Endothelial cell (in vitro differentiated cells): ENCODE measurements around the gene KIF5C. TPM values are rescaled to one million over a fixed set of nuclear protein-coding genes. Genes with fewer than 3 reads are reported as not detected.

Experiments used
- DNase-seq: peaks from one replicate; pipeline ENCODE4 v3.0.0; 2021; ENCODE audit warnings: low spot score
- H3K27ac Mint-ChIP-seq: one replicate; pipeline ENCODE4 v1.8.0; 2021; ENCODE audit warnings: mixed read lengths, inconsistent platforms; ENCODE audit not compliant: unreplicated experiment
- H3K27me3 Mint-ChIP-seq: one replicate; pipeline ENCODE4 v1.8.0; 2021; ENCODE audit warnings: mild to moderate bottlenecking, moderate library complexity, mixed read lengths, inconsistent platforms; ENCODE audit not compliant: unreplicated experiment
- H3K36me3 Mint-ChIP-seq: one replicate; pipeline ENCODE4 v1.8.0; 2021; ENCODE audit warnings: mild to moderate bottlenecking, low read depth, mixed read lengths, inconsistent platforms; ENCODE audit not compliant: unreplicated experiment
- H3K4me1 Mint-ChIP-seq: one replicate; pipeline ENCODE4 v1.8.0; 2021; ENCODE audit warnings: mild to moderate bottlenecking, mixed read lengths, inconsistent platforms; ENCODE audit not compliant: unreplicated experiment
- H3K4me3 Mint-ChIP-seq: one replicate; pipeline ENCODE4 v1.8.0; 2021; ENCODE audit warnings: mild to moderate bottlenecking, mixed read lengths, inconsistent platforms; ENCODE audit not compliant: unreplicated experiment
- H3K9me3 Mint-ChIP-seq: one replicate; pipeline ENCODE4 v1.8.0; 2021; ENCODE audit warnings: mixed read lengths, inconsistent platforms; ENCODE audit not compliant: unreplicated experiment
- total RNA-seq: library from RNA; stranded (reverse); fragmentation: NEBNext Ultra II Directional; extraction: Animal tissue kit (Norgen Biotek cat#: 25700); gene quantifications from one replicate; pipeline ENCODE4 v1.2.1, GENCODE V29; 2021; ENCODE audit not compliant: unreplicated experiment
- TF ChIP-seq, protein P1 (sequence below): fragments of 200-600 bp; sonication (generic); IDR thresholded peaks from one replicate; pipeline ENCODE4 v1.5.0; 2021; ENCODE audit warnings: antibody characterized with exemption; ENCODE audit not compliant: unreplicated experiment

The KIF5C gene
- total RNA-seq, 1 donor from 2014 or later, result 50.6 TPM

DNA sequence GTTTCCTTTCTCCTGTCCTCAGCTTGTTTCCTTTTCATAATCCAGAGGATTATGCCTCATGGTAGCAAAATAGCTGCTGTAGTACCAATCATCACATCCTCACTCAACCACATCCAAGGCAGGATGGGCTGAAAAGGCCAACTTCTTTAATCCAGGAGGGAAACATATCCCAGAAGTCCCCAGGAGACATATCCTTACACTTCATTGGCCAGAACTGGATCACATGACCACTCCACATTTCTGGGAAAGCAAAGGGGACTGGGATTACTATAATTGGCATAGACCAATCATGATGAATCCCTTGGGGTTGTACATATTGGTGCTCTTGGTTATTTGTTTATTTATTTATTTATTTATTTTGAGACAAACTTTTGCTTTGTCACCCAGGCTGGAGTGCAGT, 109.4 kb downstream of the KIF5C start:
- peaks cover 36% of the 10 kb centered on the region for H3K36me3 Mint-ChIP-seq
- H3K9me3 Mint-ChIP-seq, result no peaks in the 10 kb centered on the region
- no peak for DNase-seq
- TF ChIP-seq, protein P1, sequence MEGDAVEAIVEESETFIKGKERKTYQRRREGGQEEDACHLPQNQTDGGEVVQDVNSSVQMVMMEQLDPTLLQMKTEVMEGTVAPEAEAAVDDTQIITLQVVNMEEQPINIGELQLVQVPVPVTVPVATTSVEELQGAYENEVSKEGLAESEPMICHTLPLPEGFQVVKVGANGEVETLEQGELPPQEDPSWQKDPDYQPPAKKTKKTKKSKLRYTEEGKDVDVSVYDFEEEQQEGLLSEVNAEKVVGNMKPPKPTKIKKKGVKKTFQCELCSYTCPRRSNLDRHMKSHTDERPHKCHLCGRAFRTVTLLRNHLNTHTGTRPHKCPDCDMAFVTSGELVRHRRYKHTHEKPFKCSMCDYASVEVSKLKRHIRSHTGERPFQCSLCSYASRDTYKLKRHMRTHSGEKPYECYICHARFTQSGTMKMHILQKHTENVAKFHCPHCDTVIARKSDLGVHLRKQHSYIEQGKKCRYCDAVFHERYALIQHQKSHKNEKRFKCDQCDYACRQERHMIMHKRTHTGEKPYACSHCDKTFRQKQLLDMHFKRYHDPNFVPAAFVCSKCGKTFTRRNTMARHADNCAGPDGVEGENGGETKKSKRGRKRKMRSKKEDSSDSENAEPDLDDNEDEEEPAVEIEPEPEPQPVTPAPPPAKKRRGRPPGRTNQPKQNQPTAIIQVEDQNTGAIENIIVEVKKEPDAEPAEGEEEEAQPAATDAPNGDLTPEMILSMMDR, result no peak
- H3K27ac Mint-ChIP-seq, result no peak overlapping the region
- no peaks in the 10 kb centered on the region for H3K27me3 Mint-ChIP-seq
- no peak overlapping the region for H3K4me3 Mint-ChIP-seq
- H3K4me1 Mint-ChIP-seq, result peaks cover 8% of the 10 kb centered on the region

DNA sequence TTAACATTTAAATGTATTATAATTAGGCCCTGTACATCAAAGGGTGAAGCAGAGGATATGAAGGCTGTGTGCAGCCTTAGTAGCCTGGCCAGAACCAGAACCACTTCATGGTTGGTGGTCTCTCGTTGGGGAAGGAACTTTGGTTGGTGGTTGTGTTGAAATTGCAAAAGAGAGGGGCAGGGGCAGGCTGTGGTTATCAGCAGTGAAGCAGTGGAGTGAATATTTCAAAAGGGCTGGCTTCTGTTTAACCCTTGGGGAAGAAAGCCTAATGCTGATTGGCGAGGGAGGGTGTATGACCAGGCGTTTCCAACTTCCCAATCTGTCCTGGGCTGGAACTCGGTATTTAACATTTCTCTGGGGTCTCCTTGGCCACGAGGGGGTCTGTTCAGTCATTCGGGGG, 112.3 kb downstream of the KIF5C start:
- no peak overlapping the region for H3K27ac Mint-ChIP-seq
- H3K9me3 Mint-ChIP-seq, result no peaks in the 10 kb centered on the region
- H3K27me3 Mint-ChIP-seq, result no peaks in the 10 kb centered on the region
- TF ChIP-seq, protein P1, result no peak
- H3K4me3 Mint-ChIP-seq, result no peak overlapping the region
- peaks cover 20% of the 10 kb centered on the region for H3K36me3 Mint-ChIP-seq
- no peaks in the 10 kb centered on the region for H3K4me1 Mint-ChIP-seq
- DNase-seq, result no peak

DNA sequence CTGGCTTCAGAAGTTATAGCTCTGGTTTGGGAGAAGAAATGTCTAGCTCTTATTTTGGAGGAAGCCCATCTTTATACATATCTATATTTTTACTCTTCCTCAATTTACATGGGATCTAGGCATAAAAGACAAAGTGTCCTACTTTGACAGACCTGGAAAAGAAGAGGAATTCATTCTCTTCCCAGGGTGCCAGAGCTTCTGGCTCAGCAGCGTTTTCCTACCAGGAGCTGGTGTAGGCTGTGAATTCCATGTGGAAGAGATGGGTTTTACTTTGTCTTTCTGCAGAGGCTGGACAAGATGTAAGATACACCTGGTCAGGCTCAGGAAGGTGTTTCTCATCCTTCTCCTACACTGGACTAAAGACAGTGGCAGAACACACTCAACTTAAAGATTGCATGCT, 113.3 kb downstream of the KIF5C start:
- H3K36me3 Mint-ChIP-seq, result peaks cover 11% of the 10 kb centered on the region
- no peaks in the 10 kb centered on the region for H3K9me3 Mint-ChIP-seq
- DNase-seq, result no peak
- H3K4me3 Mint-ChIP-seq, result no peak overlapping the region
- H3K27me3 Mint-ChIP-seq, result no peaks in the 10 kb centered on the region
- H3K4me1 Mint-ChIP-seq, result no peaks in the 10 kb centered on the region
- no peak overlapping the region for H3K27ac Mint-ChIP-seq
- TF ChIP-seq, protein P1, result no peak

DNA sequence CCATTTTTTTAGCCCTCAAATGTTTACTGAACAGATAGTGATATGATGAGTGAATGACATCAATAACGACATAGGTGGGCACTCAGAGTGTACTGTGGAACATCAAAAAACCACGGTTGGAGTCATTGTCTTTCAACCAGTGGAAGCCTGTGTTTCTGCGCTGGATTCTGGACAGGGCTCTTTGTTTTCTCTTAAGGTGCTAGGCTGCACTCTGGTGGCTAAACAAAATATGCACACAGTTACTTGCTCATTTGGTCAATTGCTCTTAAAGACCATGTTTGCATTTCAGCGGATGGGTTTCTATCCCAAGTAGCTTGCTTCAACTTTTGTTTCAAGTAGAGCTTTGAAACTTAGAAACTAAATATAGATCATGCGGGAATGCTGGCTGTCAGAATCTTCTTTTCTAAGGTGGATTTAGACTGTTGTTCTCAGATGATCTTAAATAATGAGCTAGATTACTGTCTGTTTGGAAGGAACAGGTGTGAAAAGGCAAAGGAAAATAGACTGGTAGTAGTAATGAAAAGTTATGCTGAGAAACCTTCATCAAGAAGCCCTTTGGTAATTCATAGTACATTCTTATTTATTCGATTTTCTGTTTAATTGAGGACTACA, 115.0 kb downstream of the KIF5C start:
- Mint-ChIP-seq H3K4me3 (no peak overlapping the region), H3K9me3 (no peaks in the 10 kb centered on the region), H3K36me3 (peaks cover 12% of the 10 kb centered on the region), H3K27me3 (no peaks in the 10 kb centered on the region), H3K27ac (no peak overlapping the region), H3K4me1 (no peaks in the 10 kb centered on the region)
- TF ChIP-seq, protein P1, result peak; percentile 48
- DNase-seq, result peak; percentile 46

DNA sequence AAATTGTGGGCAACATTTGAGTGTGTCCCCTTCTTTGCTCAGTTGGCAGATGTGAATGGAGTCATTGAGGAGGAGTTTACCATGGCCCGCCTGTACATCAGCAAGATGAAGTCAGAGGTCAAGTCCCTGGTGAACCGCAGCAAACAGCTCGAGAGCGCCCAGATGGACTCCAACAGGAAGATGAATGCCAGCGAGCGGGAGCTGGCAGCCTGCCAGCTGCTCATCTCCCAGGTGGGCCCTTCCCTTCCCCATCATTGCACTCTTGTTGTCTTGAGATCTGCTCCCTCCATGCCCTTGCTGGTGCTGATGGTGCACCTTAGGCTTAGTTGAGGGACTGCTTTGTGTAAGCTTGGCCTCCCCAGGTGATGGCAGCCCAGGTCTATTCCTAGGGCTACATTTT, 115.9 kb downstream of the KIF5C start:
- H3K36me3 Mint-ChIP-seq, result peaks cover 16% of the 10 kb centered on the region
- H3K9me3 Mint-ChIP-seq, result no peaks in the 10 kb centered on the region
- DNase-seq, result no peak
- H3K27me3 Mint-ChIP-seq, result no peaks in the 10 kb centered on the region
- TF ChIP-seq, protein P1, result no peak
- H3K4me1 Mint-ChIP-seq, result no peaks in the 10 kb centered on the region
- H3K4me3 Mint-ChIP-seq, result no peak overlapping the region
- H3K27ac Mint-ChIP-seq, result no peak overlapping the region
